Body of pancreas (tissue), 4 donors: ENCODE data around the gene TM4SF20.

Experiments
- CTCF ChIP-seq, 7 experiments: fragments of 450-650 bp in 4 of 7; fragments of 200-600 bp in 3 of 7; sonication (generic) in 3 of 7; IDR thresholded peaks; one replicate each; pipeline ENCODE4 v1.5.1; 2016 to 2019; ENCODE audit warnings: antibody characterized with exemption in 7 of 7
- POLR2A ChIP-seq, 3 donors: fragments of 450-650 bp; IDR thresholded peaks; one replicate each; pipeline ENCODE4 v1.6.1; 2016; ENCODE audit warnings: antibody characterized with exemption in 3 of 3, mild to moderate bottlenecking in 2 of 3

DNA sequence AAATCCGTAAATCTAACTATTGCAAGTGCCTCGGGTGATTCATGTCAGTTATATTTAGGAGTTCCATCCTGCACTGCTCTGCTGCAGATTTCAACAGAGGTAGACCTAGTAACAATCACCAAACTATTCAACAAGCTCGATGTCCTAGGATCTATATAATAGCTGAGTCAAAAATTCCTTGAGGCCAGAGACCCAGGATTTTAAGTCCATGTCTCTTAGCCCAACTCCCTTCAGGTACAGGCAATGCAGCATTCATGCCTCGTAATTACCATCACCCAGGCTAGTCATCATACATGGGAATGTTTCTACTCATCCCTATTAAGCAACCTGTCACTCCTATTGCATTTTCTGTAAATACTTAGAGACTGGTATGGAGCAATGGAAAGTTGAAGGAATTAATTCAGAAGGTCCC is 729 bp downstream of the TM4SF20 start:
- TF ChIP-seq CTCF (IDR thresholded peaks at IDR 0.05) = no peak
- no peak for TF ChIP-seq POLR2A (IDR thresholded peaks at IDR 0.05)
